Measurements from ENCODE around the gene EIF4G3.
"Not testable (repeated sequence)": the region's sequence is repeated elsewhere in the genome, so short reads cannot be mapped to it uniquely, and the experiment has no call there.

Gene EIF4G3

GRCh38 chr1:21184276-21184675 is 7.6 kb upstream of the EIF4G3 start:
- DNase-seq (ENCODE audit: low read depth): no peak

- no peak for DNase-seq (ENCODE audit: low read depth)
Measured at GRCh38 chr1:21182181-21182731, 5.6 kb upstream of the EIF4G3 start.

- DNase-seq (ENCODE audit: low read depth): not testable (repeated sequence)
Measured at GRCh38 chr1:21178271-21178670, 1.6 kb upstream of the EIF4G3 start.

GRCh38 chr1:21175670-21176581 is 771 bp downstream of the EIF4G3 start:
- no peak for DNase-seq (ENCODE audit: low read depth)

- DNase-seq (ENCODE audit: low read depth): no peak
Measured at GRCh38 chr1:21175324-21175669, 1.4 kb downstream of the EIF4G3 start.

GRCh38 chr1:21174654-21175323 is 1.9 kb downstream of the EIF4G3 start:
- DNase-seq (ENCODE audit: low read depth): no peak

- DNase-seq (ENCODE audit: low read depth): no peak
Measured at GRCh38 chr1:21174230-21174629, 2.5 kb downstream of the EIF4G3 start.

- not testable (repeated sequence) for DNase-seq (ENCODE audit: low read depth)
Measured at GRCh38 chr1:21173096-21173495, 3.6 kb downstream of the EIF4G3 start.

GRCh38 chr1:21170837-21171236 is 5.9 kb downstream of the EIF4G3 start:
- not testable (repeated sequence) for DNase-seq (ENCODE audit: low read depth)

GRCh38 chr1:21168444-21168843 is 8.3 kb downstream of the EIF4G3 start:
- DNase-seq (ENCODE audit: low read depth): no peak

- DNase-seq (ENCODE audit: low read depth): no peak
Measured at GRCh38 chr1:21165646-21166045, 11.1 kb downstream of the EIF4G3 start.

- no peak for DNase-seq (ENCODE audit: low read depth)
Measured at GRCh38 chr1:21165076-21165475, 11.6 kb downstream of the EIF4G3 start.

- DNase-seq (ENCODE audit: low read depth): no peak
Measured at GRCh38 chr1:21164266-21164665, 12.4 kb downstream of the EIF4G3 start.

GRCh38 chr1:21162740-21163464 is 13.8 kb downstream of the EIF4G3 start:
- no peak for DNase-seq (ENCODE audit: low read depth)

- DNase-seq (ENCODE audit: low read depth): no peak
Measured at GRCh38 chr1:21161842-21162241, 14.9 kb downstream of the EIF4G3 start.

- no peak for DNase-seq (ENCODE audit: low read depth)
Measured at GRCh38 chr1:21160263-21160796, 16.4 kb downstream of the EIF4G3 start.

GRCh38 chr1:21157868-21158267 is 18.8 kb downstream of the EIF4G3 start:
- no peak for DNase-seq (ENCODE audit: low read depth)

- DNase-seq (ENCODE audit: low read depth): no peak
Measured at GRCh38 chr1:21157054-21157453, 19.6 kb downstream of the EIF4G3 start.

GRCh38 chr1:21156019-21156418 is 20.7 kb downstream of the EIF4G3 start:
- DNase-seq (ENCODE audit: low read depth): no peak

GRCh38 chr1:21154717-21155116 is 22.0 kb downstream of the EIF4G3 start:
- DNase-seq (ENCODE audit: low read depth): no peak

GRCh38 chr1:21153388-21153787 is 23.3 kb downstream of the EIF4G3 start:
- no peak for DNase-seq (ENCODE audit: low read depth)

GRCh38 chr1:21152423-21153100 is 24.1 kb downstream of the EIF4G3 start:
- no peak for DNase-seq (ENCODE audit: low read depth)
